Ascending aorta (tissue), 2 donors: ENCODE data around the gene LRP5. TPM values are rescaled to one million over a fixed set of nuclear protein-coding genes. Genes with fewer than 3 reads are reported as not detected.

Source experiments
- DNase-seq, 2 donors: peaks; one replicate each; pipeline ENCODE4 v3.0.0-alpha.2; 2019; ENCODE audit warnings: low spot score in 2 of 2
- H3K27ac ChIP-seq, 2 donors: fragments of 200-600 bp; sonication (generic); one replicate each; pipeline ENCODE4 v1.5.1; 2016 to 2017; ENCODE audit warnings: mild to moderate bottlenecking in 1 of 2
- H3K27me3 ChIP-seq: fragments of 200-600 bp; sonication (generic); one replicate; pipeline ENCODE4 v1.5.1; 2017
- H3K36me3 ChIP-seq, 2 donors: fragments of 200-600 bp; sonication (generic); one replicate each; pipeline ENCODE4 v1.5.1; 2016
- H3K4me1 ChIP-seq, 2 donors: fragments of 200-600 bp; sonication (generic); one replicate each; pipeline ENCODE4 v1.5.1; 2016 to 2017; ENCODE audit warnings: mild to moderate bottlenecking in 1 of 2
- H3K4me3 ChIP-seq, 2 donors: fragments of 200-600 bp; sonication (generic); one replicate each; pipeline ENCODE4 v1.5.1; 2016 to 2017; ENCODE audit warnings: mild to moderate bottlenecking in 1 of 2
- H3K9me3 ChIP-seq, 2 donors: fragments of 200-600 bp; sonication (generic); one replicate each; pipeline ENCODE4 v1.5.1; 2016
- intact Hi-C: fragments of 100-400 bp; cut with DNase I; formaldehyde crosslinking; loops from one replicate; pipeline ENCODE4 v1.15.1; 2023
- total RNA-seq: library from RNA; depleted of rRNA; stranded (reverse); fragments of >200 nt; gene quantifications from one replicate; pipeline ENCODE4 v1.1.0, GENCODE V29; 2016
- TF ChIP-seq, protein P1 (sequence below), 3 experiments: fragments of 200-600 bp in 2 of 3; fragments of 450-650 bp in 1 of 3; sonication (generic) in 2 of 3; IDR thresholded peaks; one replicate each; pipeline ENCODE4 v1.5.1; 2016 to 2019; ENCODE audit warnings: antibody characterized with exemption in 3 of 3, mild to moderate bottlenecking in 1 of 3, moderate library complexity in 1 of 3

The LRP5 gene
- total RNA-seq, 1 donor from 2014 or later: 130 TPM

DNA sequence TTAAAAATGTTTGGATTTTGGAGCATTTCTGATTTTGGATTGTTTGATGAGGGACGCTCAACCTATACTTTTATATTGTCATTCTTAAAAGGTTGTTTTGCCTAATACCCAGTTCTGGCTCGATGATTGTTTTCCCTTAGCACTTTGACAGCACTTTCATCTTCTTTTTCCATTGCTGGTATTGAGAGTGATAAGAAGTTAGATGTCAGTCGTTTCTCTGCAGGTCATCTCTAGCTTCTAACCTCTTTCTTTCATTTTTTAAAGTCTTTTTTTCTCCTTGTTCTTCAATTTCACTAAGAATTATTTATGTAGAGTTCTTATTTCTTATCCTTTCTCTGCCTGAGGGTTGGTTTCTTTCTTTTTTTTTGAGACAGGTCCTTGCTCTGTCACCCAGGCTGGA is 167.0 kb downstream of the LRP5 start:
- Histone ChIP-seq H3K36me3 (no peaks in the 10 kb centered on the region), H3K4me1 (peaks cover 6 to 38% of the 10 kb centered on the region in 2 donors), H3K4me3 (no peak overlapping the region), H3K9me3 (no peaks in the 10 kb centered on the region), H3K27ac (no peak overlapping the region), H3K27me3 (no peaks in the 10 kb centered on the region)
- intact Hi-C loops: no loop called here
- DNase-seq: no peak
- TF ChIP-seq, protein P1, sequence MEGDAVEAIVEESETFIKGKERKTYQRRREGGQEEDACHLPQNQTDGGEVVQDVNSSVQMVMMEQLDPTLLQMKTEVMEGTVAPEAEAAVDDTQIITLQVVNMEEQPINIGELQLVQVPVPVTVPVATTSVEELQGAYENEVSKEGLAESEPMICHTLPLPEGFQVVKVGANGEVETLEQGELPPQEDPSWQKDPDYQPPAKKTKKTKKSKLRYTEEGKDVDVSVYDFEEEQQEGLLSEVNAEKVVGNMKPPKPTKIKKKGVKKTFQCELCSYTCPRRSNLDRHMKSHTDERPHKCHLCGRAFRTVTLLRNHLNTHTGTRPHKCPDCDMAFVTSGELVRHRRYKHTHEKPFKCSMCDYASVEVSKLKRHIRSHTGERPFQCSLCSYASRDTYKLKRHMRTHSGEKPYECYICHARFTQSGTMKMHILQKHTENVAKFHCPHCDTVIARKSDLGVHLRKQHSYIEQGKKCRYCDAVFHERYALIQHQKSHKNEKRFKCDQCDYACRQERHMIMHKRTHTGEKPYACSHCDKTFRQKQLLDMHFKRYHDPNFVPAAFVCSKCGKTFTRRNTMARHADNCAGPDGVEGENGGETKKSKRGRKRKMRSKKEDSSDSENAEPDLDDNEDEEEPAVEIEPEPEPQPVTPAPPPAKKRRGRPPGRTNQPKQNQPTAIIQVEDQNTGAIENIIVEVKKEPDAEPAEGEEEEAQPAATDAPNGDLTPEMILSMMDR (IDR thresholded peaks at IDR 0.05): no peak

DNA sequence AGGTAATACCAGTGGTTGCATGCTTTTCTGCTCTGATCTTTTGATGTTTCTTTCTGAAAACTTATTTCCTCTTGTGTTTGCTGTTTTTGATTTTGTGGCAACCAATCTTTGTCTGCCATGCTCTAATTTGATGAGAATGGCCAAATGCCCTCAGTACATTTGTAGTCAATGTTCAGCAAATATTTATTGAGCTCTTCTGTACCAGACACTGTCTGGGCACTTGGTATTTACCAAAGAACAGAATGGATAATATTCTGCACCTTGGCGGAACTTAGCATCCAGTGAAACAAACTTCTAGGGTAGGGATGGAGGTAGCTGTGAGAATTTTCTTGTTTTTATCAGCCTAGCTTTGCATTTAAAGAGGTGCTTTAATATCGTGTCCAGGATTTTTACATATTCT is 167.8 kb downstream of the LRP5 start:
- Histone ChIP-seq H3K4me1 (peaks cover 6 to 35% of the 10 kb centered on the region in 2 donors), H3K27me3 (no peaks in the 10 kb centered on the region), H3K27ac (no peak overlapping the region), H3K9me3 (no peaks in the 10 kb centered on the region), H3K36me3 (no peaks in the 10 kb centered on the region), H3K4me3 (no peak overlapping the region)
- no peak for DNase-seq
- TF ChIP-seq, protein P1 (IDR thresholded peaks at IDR 0.05): no peak
- intact Hi-C loops: no loop called here

DNA sequence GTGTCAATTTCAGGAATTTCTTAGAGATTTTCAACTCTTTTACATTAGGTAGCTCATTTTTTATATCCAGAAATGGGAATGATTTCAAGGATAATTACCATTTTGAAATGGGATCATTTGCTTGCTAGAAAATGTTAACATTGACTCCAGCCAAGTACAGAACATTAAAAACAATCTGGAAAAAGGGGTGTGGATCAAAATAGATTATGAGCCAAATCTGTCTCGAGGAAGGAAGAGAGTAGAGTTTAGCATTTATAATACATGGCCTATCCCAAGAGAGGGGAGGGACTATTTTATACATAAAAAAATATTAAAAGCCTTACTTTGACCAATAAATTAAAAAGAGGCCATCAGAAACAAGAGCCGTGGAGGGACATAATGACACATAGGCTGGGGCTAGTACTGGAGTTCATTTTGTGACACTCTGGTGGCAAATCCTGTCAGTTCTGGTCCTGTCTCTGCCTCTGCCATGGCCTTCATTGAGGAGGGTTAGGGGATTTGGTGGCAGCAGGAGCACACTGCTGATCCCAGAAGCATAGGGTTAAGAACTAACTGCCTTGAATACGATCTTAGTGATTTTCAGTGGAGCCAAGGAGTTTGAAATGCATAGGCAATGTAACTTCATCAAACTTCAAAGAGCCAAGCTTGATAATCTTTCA is 168.6 kb downstream of the LRP5 start:
- no peaks in the 10 kb centered on the region for H3K9me3 ChIP-seq
- no peaks in the 10 kb centered on the region for H3K36me3 ChIP-seq
- peaks cover 6 to 35% of the 10 kb centered on the region in 2 donors for H3K4me1 ChIP-seq
- H3K27me3 ChIP-seq: no peaks in the 10 kb centered on the region
- H3K4me3 ChIP-seq: no peak overlapping the region
- peak overlapping the region in 1 of 2 donors; percentile 54 for H3K27ac ChIP-seq
- intact Hi-C loops: no loop called here
- DNase-seq: no peak
- TF ChIP-seq, protein P1 (IDR thresholded peaks at IDR 0.05): no peak

DNA sequence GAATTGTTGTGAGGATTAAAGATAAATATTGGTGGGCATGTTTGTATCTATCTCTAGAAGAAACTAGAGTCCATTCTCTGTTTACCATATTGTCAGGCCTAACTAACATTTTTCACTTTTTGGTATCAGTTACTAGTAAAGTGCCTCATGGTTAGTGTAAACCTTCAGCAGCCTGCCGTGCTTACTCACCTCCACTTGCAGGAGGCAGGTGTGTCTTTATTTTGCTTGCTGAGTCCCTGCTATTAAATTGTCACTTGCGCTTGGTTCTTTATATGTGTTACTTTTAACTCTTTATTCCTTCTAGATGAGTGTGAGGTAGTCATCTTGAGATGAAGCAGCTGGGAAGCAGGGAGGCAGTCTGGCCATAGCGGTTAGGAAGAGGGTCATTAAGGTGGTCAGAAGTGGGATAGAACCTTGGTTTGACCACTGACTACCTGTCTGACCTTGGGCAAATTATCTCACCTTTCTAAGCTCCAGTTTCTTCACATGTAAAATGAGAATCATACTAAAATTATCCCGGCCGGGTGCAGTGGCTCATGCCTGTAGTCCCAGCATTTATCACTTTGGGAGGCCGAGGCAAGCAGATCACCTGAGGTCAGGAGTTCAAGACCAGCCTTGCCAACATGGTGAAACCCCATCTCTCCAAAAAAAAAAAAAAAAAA is 169.3 kb downstream of the LRP5 start:
- intact Hi-C loops: no loop called here
- Histone ChIP-seq H3K36me3 (no peaks in the 10 kb centered on the region), H3K27ac (no peak overlapping the region), H3K4me1 (peaks cover 6 to 32% of the 10 kb centered on the region in 2 donors), H3K9me3 (no peaks in the 10 kb centered on the region), H3K4me3 (no peak overlapping the region), H3K27me3 (no peaks in the 10 kb centered on the region)
- TF ChIP-seq, protein P1 (IDR thresholded peaks at IDR 0.05): no peak
- DNase-seq: no peak

DNA sequence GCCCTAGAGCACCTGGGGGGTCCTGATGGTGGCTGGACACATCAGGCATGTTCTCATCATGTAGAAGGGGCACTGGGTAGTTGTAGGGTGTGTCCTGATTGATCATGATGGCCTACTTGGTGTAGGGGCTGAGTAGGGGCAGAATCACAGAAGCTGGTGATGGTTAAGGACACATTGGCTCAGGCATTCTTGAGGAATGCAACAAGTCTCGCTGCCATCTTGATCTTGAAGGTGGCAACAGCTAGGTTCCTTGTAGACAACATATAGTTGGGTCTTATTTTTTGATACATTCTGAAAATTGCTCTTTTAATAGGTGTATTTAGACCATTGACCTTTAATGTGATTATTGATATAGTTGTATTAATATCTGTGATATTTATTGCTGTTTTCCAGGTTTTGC is 176.2 kb downstream of the LRP5 start:
- H3K4me1 ChIP-seq: peaks cover 0 to 13% of the 10 kb centered on the region in 2 donors
- intact Hi-C loops: no loop called here
- H3K36me3 ChIP-seq: no peaks in the 10 kb centered on the region
- no peaks in the 10 kb centered on the region for H3K9me3 ChIP-seq
- no peaks in the 10 kb centered on the region for H3K27me3 ChIP-seq
- TF ChIP-seq, protein P1 (IDR thresholded peaks at IDR 0.05): no peak
- no peak for DNase-seq
- no peak overlapping the region for H3K27ac ChIP-seq
- no peak overlapping the region for H3K4me3 ChIP-seq
